ENCODE measurements around the gene ZDHHC24.

Gene ZDHHC24, protein sequence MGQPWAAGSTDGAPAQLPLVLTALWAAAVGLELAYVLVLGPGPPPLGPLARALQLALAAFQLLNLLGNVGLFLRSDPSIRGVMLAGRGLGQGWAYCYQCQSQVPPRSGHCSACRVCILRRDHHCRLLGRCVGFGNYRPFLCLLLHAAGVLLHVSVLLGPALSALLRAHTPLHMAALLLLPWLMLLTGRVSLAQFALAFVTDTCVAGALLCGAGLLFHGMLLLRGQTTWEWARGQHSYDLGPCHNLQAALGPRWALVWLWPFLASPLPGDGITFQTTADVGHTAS

GRCh38 chr11:66545701-66546367, at the start of gene ZDHHC24:
Gene ZDHHC24, minus strand, starts transcription at chr11:66546048. Its CDS starts 45 bp downstream, at chr11:66546003.
- FAIRE-seq (no peak), DNase-seq (ENCODE audit: insufficient read length, low spot score) (peak; percentile 98)
- TF ChIP-seq, protein P1, sequence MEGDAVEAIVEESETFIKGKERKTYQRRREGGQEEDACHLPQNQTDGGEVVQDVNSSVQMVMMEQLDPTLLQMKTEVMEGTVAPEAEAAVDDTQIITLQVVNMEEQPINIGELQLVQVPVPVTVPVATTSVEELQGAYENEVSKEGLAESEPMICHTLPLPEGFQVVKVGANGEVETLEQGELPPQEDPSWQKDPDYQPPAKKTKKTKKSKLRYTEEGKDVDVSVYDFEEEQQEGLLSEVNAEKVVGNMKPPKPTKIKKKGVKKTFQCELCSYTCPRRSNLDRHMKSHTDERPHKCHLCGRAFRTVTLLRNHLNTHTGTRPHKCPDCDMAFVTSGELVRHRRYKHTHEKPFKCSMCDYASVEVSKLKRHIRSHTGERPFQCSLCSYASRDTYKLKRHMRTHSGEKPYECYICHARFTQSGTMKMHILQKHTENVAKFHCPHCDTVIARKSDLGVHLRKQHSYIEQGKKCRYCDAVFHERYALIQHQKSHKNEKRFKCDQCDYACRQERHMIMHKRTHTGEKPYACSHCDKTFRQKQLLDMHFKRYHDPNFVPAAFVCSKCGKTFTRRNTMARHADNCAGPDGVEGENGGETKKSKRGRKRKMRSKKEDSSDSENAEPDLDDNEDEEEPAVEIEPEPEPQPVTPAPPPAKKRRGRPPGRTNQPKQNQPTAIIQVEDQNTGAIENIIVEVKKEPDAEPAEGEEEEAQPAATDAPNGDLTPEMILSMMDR (IDR thresholded peaks at IDR 0.05; ENCODE audit: insufficient read depth, missing control alignments): no peak

GRCh38 chr11:66595245-66595904, 49.5 kb upstream of the ZDHHC24 start:
- no peak for FAIRE-seq
- no peak for DNase-seq (ENCODE audit: insufficient read length, low spot score)

DNA sequence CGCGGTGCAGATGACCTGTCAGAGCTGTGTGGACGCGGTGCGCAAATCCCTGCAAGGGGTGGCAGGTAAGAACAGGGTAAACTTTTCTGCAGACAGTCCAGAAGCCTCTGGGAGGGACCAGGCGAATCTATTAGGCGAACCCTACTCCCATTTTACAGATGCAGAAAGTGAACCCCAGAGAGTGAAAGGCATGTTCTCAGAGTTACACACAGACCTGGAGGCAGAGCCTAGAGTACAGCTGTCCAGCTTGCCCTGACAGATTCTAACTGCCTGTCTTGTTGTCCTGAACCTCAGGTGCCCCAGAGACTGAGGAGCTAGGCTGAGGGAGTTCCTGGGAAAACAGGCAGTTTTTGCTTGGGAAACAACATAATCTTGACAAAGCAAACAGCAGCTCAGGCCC, 47.8 kb upstream of the ZDHHC24 start:
- TF ChIP-seq, protein P1 (IDR thresholded peaks at IDR 0.05; ENCODE audit: insufficient read depth, missing control alignments): no peak
- DNase-seq (ENCODE audit: insufficient read length, low spot score) (no peak), FAIRE-seq (no peak)

More at GRCh38 chr11:66595245-66595904, 49.5 kb upstream of the ZDHHC24 start:
- TF ChIP-seq, protein P1 (IDR thresholded peaks at IDR 0.05; ENCODE audit: insufficient read depth, missing control alignments): no peak

DNA sequence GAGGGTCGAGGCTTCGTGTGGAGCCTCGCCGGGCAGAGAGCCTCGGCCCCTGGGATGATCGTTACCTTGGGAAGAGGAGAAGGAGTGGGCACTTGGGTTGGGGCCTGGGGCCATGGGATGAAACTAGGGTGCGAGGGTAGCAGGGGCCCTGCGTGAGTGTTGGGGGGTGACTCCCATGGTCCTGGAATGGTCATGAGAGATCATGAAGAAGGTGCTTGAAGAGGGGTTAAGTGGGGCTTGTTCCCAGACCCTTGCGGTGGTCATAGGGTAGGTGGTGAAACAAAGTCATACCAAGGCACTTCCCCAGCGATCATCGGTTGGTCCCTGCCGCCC, 47.4 kb upstream of the ZDHHC24 start:
- FAIRE-seq (no peak), DNase-seq (ENCODE audit: insufficient read length, low spot score) (no peak)
- TF ChIP-seq, protein P1 (IDR thresholded peaks at IDR 0.05; ENCODE audit: insufficient read depth, missing control alignments): no peak

DNA sequence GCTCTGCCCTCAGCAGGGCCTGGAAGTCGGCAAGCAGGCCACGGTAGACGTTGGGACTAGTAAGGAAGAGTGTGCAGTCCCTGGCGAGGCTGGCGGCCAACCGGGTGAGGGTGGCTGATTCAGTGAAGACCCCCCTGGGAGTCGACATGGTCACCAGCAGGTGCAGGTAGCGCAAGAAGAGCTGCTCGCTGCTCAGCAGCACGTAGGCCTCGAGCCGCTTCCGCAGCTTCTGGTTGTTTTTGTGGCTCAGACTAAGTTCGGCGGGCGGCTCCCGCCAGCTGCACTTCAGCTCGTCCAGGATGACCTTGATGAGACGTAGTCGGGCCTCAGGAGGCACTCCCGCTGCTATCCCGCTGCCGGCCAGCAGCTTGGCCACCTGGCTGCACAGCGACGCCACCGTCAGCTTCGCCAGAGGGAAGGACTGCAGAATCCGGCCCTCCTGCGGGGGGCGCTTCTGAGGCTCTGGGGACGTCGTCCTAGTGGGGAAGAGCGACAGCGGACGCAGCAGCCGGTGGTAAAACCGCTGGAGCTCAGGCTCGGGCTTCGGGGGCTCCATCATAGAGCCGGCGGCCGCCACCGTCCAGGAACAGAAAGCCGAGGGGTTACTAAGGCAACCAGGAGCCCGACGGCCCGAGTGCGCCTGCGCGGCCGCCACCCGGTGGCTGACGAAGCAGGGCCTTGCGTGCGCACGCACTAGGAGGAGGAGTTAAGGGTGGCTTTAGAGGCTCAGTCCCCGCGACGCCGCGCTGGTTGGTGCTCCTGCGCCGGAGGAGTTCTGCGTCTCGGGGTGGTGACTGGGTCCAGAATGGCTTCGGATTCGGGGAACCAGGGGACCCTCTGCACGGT, 46.8 kb upstream of the ZDHHC24 start, which contains the start of the genes CCDC87 and CCS:
Gene CCDC87 (minus strand): TSS at position 607 of the 846 bp plus-strand sequence. CDS start 48 bp downstream, at position 559.
Gene CCS (plus strand): TSS at position 729 of the 846 bp plus-strand sequence. CDS start 77 bp downstream, at position 806.
- FAIRE-seq (no peak), DNase-seq (ENCODE audit: insufficient read length, low spot score) (peak; percentile 100)
- TF ChIP-seq, protein P1 (IDR thresholded peaks at IDR 0.05; ENCODE audit: insufficient read depth, missing control alignments): peak; percentile 41

GRCh38 chr11:66591175-66591574, 45.3 kb upstream of the ZDHHC24 start:
- DNase-seq (ENCODE audit: insufficient read length, low spot score) (no peak), FAIRE-seq (no peak)
- TF ChIP-seq, protein P1 (IDR thresholded peaks at IDR 0.05; ENCODE audit: insufficient read depth, missing control alignments): no peak
